ENCODE results near the gene PSD4. TPM values are rescaled to one million over a fixed set of nuclear protein-coding genes. Genes with fewer than 3 reads are reported as not detected.

Gene PSD4
- total and polyA plus RNA-seq, 10 of the 15 experiments (the other 5 are each of a cell fraction or from before 2014, with no cell fraction given) = 0.68 to 114 (median 35.1) TPM

DNA sequence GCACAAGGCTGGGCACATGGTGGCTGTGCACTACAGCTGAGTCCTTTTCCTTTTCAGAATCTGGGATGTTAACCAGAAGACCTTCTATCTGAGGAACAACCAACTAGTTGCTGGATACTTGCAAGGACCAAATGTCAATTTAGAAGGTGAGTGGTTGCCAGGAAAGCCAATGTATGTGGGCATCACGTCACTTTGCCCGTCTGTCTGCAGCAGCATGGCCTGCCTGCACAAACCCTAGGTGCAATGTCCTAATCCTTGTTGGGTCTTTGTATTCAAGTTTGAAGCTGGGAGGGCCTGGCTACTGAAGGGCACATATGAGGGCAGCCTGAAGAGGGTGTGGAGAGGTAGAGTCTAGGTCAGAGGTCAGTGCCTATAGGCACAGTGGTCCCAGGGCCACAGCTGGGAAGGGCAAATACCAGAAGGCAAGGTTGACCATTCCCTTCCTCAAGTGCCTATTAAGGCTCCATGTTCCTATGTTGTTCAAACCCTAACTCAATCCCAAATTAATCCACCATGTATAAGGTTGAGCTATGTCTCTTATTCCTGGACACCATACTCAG lies 44.2 kb upstream of the PSD4 start:
- H3K9me3 ChIP-seq (replicated peaks; ENCODE audit: control insufficient read depth, insufficient read depth, low read length) = no peaks in the 10 kb centered on the region
- 56% methylated on average over 2 of the region's 2 CpGs for WGBS (ENCODE audit: insufficient coverage, insufficient replicate concordance, low lambda C conversion rate, missing lambda C conversion rate)
- in situ Hi-C loops (cut with MboI) = no loop called here

More for the DNA sequence above, 44.2 kb upstream of the PSD4 start:
- H4K20me1 ChIP-seq (ENCODE audit: control insufficient read depth, insufficient read depth) = no peaks in the 10 kb centered on the region
- no peaks in the 10 kb centered on the region for H3K79me2 ChIP-seq (ENCODE audit: control insufficient read depth, insufficient read depth, low read length)
- ChIA-PET RAD21 (ENCODE audit: unreplicated experiment) (interaction anchor here (1.0 kb wide), 1 partner anchor 49 kb away, joined by 3 read pairs; no protein-coding TSS in a partner anchor), POLR2A (no interaction called here), SMC1A (ENCODE audit: uncharacterized antibody, unreplicated experiment) (interaction anchor here (1.2 kb wide), 1 partner anchor 8 kb away, joined by 8 read pairs; no protein-coding TSS in a partner anchor), CTCF (interaction anchor here (0.8 to 2.5 kb wide), 5 partner anchors 8 to 260 kb away, joined by 3 to 17 read pairs (median 4); no protein-coding TSS in a partner anchor)
- no peak overlapping the region for H3K9ac ChIP-seq (ENCODE audit: control insufficient read depth, insufficient read depth, low read length)
- DNase-seq (ENCODE audit: low read depth, low spot score) (no peak), ATAC-seq (no peak), FAIRE-seq (no peak)
- BruUV-seq (replicated peaks) = no TSS peak
- intact Hi-C loops (cut with micrococcal nuclease; ENCODE audit: unreplicated experiment) = no loop called here
- H3K27ac ChIP-seq (ENCODE audit: control insufficient read depth, insufficient read depth) = no peak overlapping the region
- TF ChIP-seq SUZ12 (IDR thresholded peaks at IDR 0.05; ENCODE audit: unreplicated experiment) (no peak), HDGF (IDR thresholded peaks at IDR 0.05) (no peak), KLF5 (IDR thresholded peaks at IDR 0.05; ENCODE audit: partially characterized antibody) (no peak), CBX5 (IDR thresholded peaks at IDR 0.05; ENCODE audit: low read depth) (no peak), IKZF1 (conservative IDR thresholded peaks at IDR 0.05) (no peak), ZBTB4 (CRISPR knock-in tag; IDR thresholded peaks at IDR 0.05) (no peak), POLR2AphosphoS2 (IDR thresholded peaks at IDR 0.05; ENCODE audit: low read depth, low read length) (no peak), STAT3 (IDR thresholded peaks at IDR 0.05; ENCODE audit: low read depth, low read length) (no peak), CHD4 (IDR thresholded peaks at IDR 0.05) (no peak), CBX3 (IDR thresholded peaks at IDR 0.05; ENCODE audit: borderline replicate concordance, low read depth) (no peak), YBX1 (IDR thresholded peaks at IDR 0.05) (no peak), ZBTB11 (CRISPR knock-in tag; IDR thresholded peaks at IDR 0.05) (no peak)
- TF ChIP-seq, protein P1, sequence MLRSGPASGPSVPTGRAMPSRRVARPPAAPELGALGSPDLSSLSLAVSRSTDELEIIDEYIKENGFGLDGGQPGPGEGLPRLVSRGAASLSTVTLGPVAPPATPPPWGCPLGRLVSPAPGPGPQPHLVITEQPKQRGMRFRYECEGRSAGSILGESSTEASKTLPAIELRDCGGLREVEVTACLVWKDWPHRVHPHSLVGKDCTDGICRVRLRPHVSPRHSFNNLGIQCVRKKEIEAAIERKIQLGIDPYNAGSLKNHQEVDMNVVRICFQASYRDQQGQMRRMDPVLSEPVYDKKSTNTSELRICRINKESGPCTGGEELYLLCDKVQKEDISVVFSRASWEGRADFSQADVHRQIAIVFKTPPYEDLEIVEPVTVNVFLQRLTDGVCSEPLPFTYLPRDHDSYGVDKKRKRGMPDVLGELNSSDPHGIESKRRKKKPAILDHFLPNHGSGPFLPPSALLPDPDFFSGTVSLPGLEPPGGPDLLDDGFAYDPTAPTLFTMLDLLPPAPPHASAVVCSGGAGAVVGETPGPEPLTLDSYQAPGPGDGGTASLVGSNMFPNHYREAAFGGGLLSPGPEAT (IDR thresholded peaks at IDR 0.05; ENCODE audit: low read depth) = no peak
- H2AFZ ChIP-seq (ENCODE audit: control insufficient read depth, low read depth, low read length) = no peak overlapping the region
- H3K36me3 ChIP-seq (ENCODE audit: control insufficient read depth in 2 of 2, insufficient read depth in 2 of 2, low read length in 1 of 2) = no peaks in the 10 kb centered on the region
- H3K4me1 ChIP-seq (ENCODE audit: control insufficient read depth, insufficient read depth, low read length) = peaks cover 2% of the 10 kb centered on the region
- no peak overlapping the region for H3K4me2 ChIP-seq (ENCODE audit: control insufficient read depth, insufficient read depth)
- H3K27me3 ChIP-seq (replicated peaks in 1 of 2; ENCODE audit: control insufficient read depth in 2 of 2, insufficient read depth in 2 of 2, low read length in 1 of 2) = no peaks in the 10 kb centered on the region; a peak in 1 of 4 replicates
- H3K4me3 ChIP-seq = no peak overlapping the region

Measured in GM12878 (cell line).